Measurements from ENCODE around the gene PRKAG2.

The PRKAG2 gene

DNA sequence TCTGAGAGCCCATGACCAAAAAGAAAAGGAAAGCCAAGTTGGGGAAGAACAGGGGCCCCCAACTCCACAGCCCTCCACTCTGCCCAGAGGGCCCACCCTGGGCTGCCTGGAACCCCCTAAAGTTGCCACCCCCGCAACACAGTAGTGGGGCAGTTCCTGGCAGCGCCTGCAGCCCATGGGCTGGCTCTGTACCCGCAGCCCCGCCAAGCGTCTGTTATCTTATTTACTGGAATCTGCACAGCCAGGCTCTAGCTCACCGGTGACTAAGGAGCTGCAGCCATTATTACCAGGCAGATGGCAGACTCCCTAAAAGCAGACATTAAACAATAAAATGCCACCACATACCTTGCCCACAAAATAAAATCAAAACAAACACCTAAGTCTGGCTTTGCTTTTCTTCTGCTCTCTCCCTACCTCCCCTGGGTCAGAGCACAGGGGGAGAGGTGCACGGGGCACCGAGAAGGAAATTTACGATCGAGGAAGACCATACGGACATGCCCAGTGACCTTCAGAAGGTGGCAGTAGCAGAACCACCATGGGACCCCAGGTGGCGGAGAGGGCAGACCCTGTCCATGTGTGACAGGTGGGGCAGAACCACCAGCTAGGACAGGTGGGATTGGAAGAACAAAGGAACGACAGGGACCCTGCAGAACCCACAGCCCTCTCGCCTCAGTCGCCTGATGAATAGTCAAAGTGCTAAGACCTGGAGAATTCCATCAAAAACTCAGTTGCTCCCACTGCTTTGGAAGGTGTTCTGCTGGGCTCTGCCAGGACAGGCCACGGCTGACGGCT is 66.3 kb downstream of the PRKAG2 start:
- no peak overlapping the region for H3K4me3 ChIP-seq (ENCODE audit: low read depth, low read length)
- DNase-seq (ENCODE audit: low read depth) = no peak

DNA sequence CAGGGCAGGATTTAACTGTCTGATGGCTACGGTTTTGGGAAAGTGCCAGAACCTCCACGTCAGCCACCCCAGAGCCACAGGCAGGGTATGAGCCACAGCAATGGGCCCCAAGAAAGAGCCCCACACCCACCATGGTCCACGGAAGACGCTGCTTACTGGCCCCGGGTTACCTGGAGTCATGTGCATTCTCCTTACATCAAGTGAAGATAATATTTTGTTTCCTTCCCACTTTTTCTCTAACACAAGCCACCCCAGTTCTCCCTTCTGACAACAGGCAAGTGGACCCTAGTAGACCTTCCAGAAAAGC is 67.1 kb downstream of the PRKAG2 start:
- TF ChIP-seq, protein P1, sequence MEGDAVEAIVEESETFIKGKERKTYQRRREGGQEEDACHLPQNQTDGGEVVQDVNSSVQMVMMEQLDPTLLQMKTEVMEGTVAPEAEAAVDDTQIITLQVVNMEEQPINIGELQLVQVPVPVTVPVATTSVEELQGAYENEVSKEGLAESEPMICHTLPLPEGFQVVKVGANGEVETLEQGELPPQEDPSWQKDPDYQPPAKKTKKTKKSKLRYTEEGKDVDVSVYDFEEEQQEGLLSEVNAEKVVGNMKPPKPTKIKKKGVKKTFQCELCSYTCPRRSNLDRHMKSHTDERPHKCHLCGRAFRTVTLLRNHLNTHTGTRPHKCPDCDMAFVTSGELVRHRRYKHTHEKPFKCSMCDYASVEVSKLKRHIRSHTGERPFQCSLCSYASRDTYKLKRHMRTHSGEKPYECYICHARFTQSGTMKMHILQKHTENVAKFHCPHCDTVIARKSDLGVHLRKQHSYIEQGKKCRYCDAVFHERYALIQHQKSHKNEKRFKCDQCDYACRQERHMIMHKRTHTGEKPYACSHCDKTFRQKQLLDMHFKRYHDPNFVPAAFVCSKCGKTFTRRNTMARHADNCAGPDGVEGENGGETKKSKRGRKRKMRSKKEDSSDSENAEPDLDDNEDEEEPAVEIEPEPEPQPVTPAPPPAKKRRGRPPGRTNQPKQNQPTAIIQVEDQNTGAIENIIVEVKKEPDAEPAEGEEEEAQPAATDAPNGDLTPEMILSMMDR (IDR thresholded peaks at IDR 0.05; ENCODE audit: insufficient read depth, low read depth, low read length, missing control alignments) = no peak
- no peak for DNase-seq (ENCODE audit: low read depth)
- H3K4me3 ChIP-seq (ENCODE audit: low read depth, low read length) = no peak overlapping the region

More for the DNA sequence above, 66.3 kb downstream of the PRKAG2 start:
- TF ChIP-seq, protein P1 (IDR thresholded peaks at IDR 0.05; ENCODE audit: insufficient read depth, low read depth, low read length, missing control alignments) = no peak

DNA sequence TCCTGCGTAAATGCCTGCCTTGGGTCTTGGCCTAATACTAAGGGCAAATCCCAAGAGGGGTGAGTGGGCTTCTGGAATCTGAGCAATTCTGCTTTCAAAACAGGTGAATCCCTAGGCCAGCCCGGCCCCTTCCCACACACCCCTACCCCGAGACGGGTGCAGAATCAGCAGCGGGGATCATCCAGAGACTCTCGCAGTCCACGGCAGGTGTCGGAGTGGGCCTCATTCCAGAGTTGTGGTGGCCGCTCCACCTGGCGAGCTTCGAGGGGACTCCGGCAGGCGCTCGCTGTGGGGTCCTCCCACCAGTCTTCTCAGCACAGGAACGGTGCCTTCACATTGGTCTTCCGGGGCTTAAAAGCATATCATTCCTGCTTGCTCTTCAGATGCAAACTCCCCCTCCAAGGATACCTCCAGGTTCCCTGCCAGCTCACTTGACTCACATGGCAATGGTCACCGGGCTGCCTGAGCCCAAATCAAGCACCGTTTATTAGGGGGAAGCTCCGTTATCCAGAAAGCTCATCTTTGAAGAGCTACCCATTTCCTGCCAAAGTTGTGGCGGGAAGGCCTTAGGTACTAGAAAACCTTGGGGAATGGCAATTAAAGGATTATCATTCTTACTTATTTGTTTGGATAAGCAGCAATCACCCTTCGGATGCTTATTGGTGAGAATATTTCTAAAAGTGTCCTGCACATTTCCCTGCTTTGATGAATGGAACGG is 67.6 kb downstream of the PRKAG2 start:
- TF ChIP-seq, protein P1 (IDR thresholded peaks at IDR 0.05; ENCODE audit: insufficient read depth, low read depth, low read length, missing control alignments) = no peak
- no peak overlapping the region for H3K4me3 ChIP-seq (ENCODE audit: low read depth, low read length)
- no peak for DNase-seq (ENCODE audit: low read depth)

DNA sequence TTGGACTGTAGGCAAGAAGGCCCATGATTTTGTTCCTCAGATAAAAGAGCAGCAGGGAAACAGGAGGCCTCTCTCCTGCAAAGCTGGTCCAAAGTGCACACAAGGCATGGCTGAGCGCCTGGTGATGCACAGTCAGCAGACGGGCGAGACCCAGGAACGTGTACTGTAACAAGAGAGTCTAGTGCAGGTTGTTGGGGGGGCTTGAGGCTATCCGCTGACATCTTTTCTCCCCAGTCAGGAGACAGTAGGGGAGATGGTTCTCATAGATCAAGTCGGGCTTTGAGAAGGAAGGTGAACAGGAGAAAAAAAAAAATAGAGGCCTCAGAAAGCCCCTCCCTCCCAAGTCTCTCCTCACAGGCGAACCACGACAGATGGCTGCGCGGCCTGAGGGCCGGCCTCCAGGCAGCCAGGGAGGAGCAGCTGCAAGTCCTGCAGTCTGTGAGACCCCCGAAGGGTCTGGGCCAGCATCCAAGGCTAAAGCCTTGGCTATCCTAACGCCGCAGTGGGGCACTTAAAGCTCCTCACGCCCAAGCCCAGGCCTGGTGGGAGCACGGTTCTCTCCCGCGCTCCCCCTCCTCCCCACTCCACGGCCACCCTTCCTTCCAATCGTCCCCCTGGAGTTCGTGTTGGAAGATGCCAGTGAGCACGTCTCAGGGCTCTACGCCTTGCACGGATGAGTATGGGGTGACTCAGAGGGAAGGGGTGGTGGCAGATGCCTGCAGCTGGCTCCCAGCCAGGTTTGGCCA is 68.3 kb downstream of the PRKAG2 start:
- TF ChIP-seq, protein P1 (IDR thresholded peaks at IDR 0.05; ENCODE audit: insufficient read depth, low read depth, low read length, missing control alignments) = no peak
- no peak overlapping the region for H3K4me3 ChIP-seq (ENCODE audit: low read depth, low read length)
- no peak for DNase-seq (ENCODE audit: low read depth)

DNA sequence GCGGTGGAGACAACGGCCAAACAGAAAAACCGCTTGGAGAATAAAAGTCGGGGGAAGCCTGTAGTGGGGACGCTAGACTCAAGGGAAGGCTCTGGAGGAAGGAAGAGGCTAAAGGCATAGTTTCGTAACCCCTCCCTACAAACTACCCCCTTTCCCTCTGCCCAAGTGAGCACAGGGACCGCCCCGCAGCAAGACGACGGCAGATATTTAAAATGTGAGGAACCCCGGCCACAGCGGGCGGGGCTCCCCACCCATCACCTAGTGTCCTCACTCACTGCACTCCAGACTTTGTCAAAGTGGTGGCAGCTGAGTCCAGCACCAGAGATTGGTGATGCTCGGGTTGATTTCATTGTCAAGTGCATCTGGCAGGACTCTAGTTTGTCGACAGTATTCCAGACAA is 69.1 kb downstream of the PRKAG2 start:
- DNase-seq (ENCODE audit: low read depth) = no peak
- H3K4me3 ChIP-seq (ENCODE audit: low read depth, low read length) = no peak overlapping the region
- TF ChIP-seq, protein P1 (IDR thresholded peaks at IDR 0.05; ENCODE audit: insufficient read depth, low read depth, low read length, missing control alignments) = no peak

DNA sequence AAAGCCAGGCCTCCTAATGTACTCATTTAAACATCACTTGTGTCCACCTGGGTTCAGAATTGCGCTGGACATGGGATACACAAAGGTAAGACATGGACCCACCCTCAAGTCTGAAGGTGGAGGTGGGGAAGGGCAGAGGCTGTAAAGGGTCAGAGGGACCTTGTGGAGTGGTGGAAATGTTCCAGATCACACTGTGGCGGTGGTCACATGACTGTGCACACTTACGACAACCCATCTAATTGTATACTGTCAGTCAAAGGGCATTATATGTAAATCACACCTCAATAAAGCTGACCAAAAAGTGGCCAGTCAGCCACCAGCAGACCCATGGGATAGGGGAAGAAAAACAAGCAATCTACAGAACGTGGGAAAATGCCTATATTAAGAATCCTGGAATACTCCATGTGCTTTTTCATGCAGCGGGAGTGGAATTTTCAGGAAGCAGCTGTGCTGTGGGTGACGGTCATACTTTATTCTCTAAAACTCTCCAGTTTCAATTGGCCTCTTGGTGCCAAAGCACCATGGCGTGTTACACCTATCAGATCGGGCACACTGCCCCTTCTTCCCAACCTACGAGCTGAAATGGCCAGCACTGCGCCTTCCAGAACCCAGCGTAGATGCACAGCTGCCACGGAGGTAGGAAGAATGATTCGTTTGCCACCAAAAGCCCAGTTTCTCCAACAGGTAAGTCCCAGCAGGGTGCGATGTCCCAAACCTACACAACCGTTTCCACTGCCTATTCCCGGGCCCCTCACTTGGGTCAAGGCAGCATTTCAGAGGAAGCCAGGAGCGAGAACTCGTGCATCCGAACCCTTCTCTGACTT is 69.8 kb downstream of the PRKAG2 start:
- no peak overlapping the region for H3K4me3 ChIP-seq (ENCODE audit: low read depth, low read length)
- no peak for DNase-seq (ENCODE audit: low read depth)
- TF ChIP-seq, protein P1 (IDR thresholded peaks at IDR 0.05; ENCODE audit: insufficient read depth, low read depth, low read length, missing control alignments) = no peak
